Measurements from ENCODE around the gene CDKN1B. TPM values are rescaled to one million over a fixed set of nuclear protein-coding genes. Genes with fewer than 3 reads are reported as not detected.

The CDKN1B gene
- total RNA-seq, 1 donor from 2014 or later = 57.7 TPM

- H3K4me1 ChIP-seq = peaks cover 49% of the 10 kb centered on the region
- TF ChIP-seq, protein P1, sequence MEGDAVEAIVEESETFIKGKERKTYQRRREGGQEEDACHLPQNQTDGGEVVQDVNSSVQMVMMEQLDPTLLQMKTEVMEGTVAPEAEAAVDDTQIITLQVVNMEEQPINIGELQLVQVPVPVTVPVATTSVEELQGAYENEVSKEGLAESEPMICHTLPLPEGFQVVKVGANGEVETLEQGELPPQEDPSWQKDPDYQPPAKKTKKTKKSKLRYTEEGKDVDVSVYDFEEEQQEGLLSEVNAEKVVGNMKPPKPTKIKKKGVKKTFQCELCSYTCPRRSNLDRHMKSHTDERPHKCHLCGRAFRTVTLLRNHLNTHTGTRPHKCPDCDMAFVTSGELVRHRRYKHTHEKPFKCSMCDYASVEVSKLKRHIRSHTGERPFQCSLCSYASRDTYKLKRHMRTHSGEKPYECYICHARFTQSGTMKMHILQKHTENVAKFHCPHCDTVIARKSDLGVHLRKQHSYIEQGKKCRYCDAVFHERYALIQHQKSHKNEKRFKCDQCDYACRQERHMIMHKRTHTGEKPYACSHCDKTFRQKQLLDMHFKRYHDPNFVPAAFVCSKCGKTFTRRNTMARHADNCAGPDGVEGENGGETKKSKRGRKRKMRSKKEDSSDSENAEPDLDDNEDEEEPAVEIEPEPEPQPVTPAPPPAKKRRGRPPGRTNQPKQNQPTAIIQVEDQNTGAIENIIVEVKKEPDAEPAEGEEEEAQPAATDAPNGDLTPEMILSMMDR (IDR thresholded peaks at IDR 0.05) = no peak
- DNase-seq = no peak
- intact Hi-C loops (cut with DNase I) = no loop called here
- H3K4me3 ChIP-seq = peak overlapping the region; percentile 91
- H3K36me3 ChIP-seq = peaks cover 26% of the 10 kb centered on the region
- no peaks in the 10 kb centered on the region for H3K9me3 ChIP-seq
- no peak for ATAC-seq
- H3K27me3 ChIP-seq (ENCODE audit: low read depth) = no peaks in the 10 kb centered on the region
- peak overlapping the region; percentile 99 for H3K27ac ChIP-seq
Measured at GRCh38 chr12:12721814-12722434, 4.8 kb downstream of the CDKN1B start.

DNA sequence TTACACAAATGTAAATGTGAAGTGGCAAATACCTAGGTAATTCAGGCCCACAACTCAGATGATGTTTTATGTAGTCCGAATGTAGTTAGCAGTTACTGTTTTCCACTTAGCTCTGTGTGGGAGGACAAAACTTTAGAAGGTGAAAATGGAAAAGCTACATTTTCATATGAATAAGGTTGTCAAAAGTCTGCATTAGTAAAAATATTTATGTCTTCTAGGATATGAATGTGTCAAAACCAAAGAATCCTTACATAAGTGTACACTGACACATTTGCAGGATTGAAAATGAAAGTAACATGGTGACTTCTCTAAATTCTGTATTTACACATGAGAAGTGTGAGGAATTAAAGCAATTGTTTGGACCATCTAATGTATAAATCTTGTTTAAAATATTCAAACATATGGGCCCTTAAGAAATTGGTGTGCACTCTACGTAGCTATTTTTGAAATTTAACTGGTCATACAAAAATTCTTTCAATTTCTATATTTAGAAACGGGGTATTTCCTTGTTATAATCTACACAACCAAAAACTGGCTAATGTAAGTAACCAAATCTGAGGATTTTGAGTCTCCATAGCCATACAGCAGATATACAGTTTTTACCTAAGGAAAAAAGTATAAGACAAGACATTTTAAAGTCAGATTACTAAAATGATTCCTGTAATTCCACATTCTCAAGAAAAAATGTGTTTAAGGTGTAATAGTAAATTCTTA, 5.4 kb downstream of the CDKN1B start:
- Histone ChIP-seq H3K27ac (peak overlapping the region; percentile 97), H3K4me1 (peaks cover 52% of the 10 kb centered on the region)

DNA sequence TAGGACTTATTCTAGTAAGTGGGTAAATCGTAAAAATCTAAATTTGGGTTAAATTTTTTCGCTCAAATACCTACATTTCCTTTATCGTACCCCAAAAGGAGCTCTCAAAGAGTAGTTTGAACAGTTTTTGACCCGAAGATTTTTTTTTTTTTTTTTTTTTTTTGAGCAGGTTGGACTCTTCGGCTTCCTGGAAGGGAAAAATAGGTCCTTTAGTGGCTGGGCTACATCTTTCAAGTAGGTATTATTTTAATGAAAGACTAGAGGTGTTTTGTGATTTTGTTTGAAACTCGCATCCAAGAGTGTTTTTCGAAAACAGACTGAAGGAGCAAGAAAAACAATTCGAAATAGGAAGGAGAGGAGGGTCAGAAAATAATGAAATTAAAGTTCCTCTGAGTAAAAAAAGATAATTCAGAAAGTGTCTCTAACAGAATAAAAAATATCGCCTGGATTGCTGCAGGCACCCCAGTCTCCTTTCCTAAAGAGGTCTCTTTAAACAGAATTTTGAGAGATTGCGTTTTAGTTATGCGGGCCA, 6.0 kb downstream of the CDKN1B start:
- Histone ChIP-seq H3K9me3 (no peaks in the 10 kb centered on the region), H3K36me3 (peaks cover 26% of the 10 kb centered on the region), H3K27me3 (ENCODE audit: low read depth) (no peaks in the 10 kb centered on the region), H3K4me1 (peaks cover 52% of the 10 kb centered on the region), H3K4me3 (peak overlapping the region; percentile 91), H3K27ac (peak overlapping the region; percentile 97)
- TF ChIP-seq, protein P1 (IDR thresholded peaks at IDR 0.05) = no peak
- ATAC-seq (no peak), DNase-seq (no peak)
- intact Hi-C loops (cut with DNase I) = no loop called here

More for the DNA sequence above, 5.4 kb downstream of the CDKN1B start:
- TF ChIP-seq, protein P1 (IDR thresholded peaks at IDR 0.05) = no peak
- peaks cover 26% of the 10 kb centered on the region for H3K36me3 ChIP-seq
- DNase-seq (no peak), ATAC-seq (no peak)
- H3K4me3 ChIP-seq = peak overlapping the region; percentile 91
- no peaks in the 10 kb centered on the region for H3K27me3 ChIP-seq (ENCODE audit: low read depth)
- intact Hi-C loops (cut with DNase I) = no loop called here
- no peaks in the 10 kb centered on the region for H3K9me3 ChIP-seq

DNA sequence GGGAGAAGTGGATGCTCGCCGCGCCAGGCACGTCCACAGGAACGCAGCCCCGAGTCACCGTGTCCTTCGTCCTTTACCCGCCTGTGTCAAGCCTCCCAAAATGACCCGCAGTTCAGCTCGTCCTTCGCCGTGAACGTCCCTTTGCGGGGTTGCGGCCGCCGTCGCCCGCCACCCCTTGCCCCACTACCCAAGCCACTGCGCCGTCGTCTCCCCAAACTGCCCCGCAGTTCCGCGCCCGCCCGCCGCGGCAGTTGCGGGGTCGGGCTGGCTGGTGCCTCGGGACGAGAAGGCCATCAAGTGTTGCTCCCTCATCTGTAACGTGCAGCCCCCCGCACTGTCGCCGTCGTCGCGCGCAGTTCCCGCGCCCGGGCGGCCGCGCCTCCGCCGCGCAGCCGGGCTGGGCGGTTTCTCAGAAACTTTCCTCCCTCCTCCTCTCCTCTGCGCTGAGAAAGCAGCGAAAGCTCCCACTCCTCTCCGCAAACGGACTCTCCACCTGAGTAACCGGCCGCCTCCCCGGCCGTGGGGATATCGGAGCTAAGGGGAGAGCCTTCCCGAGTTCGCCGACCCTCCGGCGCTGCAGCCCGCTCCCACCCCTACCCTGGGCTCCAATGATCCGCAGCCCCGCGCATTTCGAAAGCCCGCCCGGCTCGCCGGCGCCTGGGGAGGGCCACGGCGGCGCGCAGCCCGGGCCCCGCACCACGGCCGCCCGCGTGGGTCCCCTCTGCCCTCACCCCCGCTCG, 6.7 kb downstream of the CDKN1B start:
- DNase-seq (peak; percentile 59), ATAC-seq (peak; percentile 39 to 53)
- no peaks in the 10 kb centered on the region for H3K27me3 ChIP-seq (ENCODE audit: low read depth)
- H3K9me3 ChIP-seq = no peaks in the 10 kb centered on the region
- H3K27ac ChIP-seq = peak overlapping the region; percentile 97
- TF ChIP-seq, protein P1 (IDR thresholded peaks at IDR 0.05) = no peak
- H3K4me1 ChIP-seq = peaks cover 52% of the 10 kb centered on the region
- intact Hi-C loops (cut with DNase I) = no loop called here
- H3K4me3 ChIP-seq = peak overlapping the region; percentile 91
- peaks cover 25% of the 10 kb centered on the region for H3K36me3 ChIP-seq

DNA sequence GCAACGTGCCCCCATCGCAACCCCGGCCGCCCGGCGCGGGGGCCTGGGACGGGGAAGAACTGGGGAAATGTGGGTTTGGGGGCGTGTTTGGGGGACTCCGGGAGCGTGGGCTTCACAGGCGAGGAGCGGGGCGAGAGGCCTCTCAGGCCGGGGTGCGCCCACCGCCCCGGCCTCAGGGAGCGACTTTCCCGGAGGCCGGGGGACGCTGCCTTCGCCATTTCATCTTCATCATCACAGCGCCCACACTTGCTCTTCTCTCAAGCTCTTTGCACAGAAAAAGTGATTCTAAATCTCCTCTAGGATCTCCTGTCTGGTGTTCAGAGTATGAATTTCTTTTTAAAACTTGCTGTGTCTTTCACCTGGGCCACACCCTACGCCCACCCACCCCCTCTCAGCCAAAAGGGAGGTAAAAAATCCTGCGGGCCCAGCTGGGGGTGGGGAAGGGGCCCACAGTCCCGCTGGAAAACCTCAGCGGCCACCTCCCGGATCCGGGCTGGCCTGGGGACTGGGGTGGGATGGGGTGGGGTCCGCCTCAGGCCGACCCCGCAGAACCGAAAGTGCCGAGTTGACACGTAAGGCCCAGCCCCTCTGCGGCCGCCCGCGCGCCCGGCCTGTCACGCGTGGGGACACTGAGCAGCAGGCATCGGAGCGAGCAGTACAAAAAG, 7.4 kb downstream of the CDKN1B start:
- H3K27ac ChIP-seq = peak overlapping the region; percentile 97
- intact Hi-C loops (cut with DNase I) = no loop called here
- H3K4me1 ChIP-seq = peaks cover 48% of the 10 kb centered on the region
- ATAC-seq (no peak), DNase-seq (no peak)
- peak overlapping the region; percentile 91 for H3K4me3 ChIP-seq
- H3K9me3 ChIP-seq = no peaks in the 10 kb centered on the region
- TF ChIP-seq, protein P1 (IDR thresholded peaks at IDR 0.05) = no peak
- no peaks in the 10 kb centered on the region for H3K27me3 ChIP-seq (ENCODE audit: low read depth)
- peaks cover 19% of the 10 kb centered on the region for H3K36me3 ChIP-seq

Measured in lower lobe of right lung (tissue), 2 donors.